HG03159 (cell line): Measurements from ENCODE around the gene TMEM89.

ENCODE experiments used
- ATAC-seq: cut with Tn5 transposase; IDR thresholded peaks from one replicate; pipeline ENCODE4 v1.9.1; 2021; ENCODE audit warnings: mild to moderate bottlenecking, moderate library complexity; ENCODE audit not compliant: unreplicated experiment

The TMEM89 gene, protein sequence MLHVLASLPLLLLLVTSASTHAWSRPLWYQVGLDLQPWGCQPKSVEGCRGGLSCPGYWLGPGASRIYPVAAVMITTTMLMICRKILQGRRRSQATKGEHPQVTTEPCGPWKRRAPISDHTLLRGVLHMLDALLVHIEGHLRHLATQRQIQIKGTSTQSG

DNA sequence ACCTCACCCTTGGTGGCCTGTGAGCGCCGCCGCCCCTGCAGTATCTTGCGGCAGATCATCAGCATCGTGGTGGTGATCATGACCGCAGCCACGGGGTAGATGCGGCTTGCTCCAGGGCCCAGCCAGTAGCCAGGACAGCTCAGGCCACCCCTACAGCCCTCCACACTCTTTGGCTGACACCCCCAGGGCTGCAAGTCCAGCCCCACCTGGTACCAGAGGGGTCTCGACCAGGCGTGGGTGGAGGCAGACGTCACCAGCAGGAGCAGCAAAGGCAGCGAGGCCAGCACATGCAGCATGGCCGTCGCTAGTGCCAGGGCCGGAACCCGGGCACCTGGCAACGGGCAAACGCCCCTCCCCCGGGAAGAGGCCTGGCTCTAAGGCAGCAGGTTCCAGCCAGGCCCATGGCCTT is at the start of gene TMEM89:
TSS of gene TMEM89 (minus strand) at position 309 of the 409 bp plus-strand sequence. CDS start at position 296, 13 bp downstream.
- ATAC-seq, result no peak

DNA sequence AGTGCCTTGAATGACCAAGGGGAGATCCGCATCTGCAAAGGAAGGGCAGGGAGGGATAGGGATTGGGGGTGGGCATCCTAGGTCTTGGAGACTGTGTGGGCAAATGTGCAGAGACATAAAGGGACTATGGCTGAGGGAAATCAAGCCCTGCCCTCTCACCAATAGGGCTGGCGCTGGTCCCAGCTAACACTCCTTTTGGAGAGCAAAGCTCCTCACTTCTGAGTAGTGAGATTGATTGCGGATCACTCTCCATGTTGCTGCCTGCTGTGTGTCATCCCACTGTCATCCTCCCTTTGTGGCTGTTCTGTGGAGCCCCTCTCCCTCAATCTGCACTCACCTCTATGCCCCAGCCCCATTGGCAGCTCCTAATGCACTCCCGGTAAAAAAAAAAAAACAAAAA is 43.4 kb upstream of the TMEM89 start:
- no peak for ATAC-seq

DNA sequence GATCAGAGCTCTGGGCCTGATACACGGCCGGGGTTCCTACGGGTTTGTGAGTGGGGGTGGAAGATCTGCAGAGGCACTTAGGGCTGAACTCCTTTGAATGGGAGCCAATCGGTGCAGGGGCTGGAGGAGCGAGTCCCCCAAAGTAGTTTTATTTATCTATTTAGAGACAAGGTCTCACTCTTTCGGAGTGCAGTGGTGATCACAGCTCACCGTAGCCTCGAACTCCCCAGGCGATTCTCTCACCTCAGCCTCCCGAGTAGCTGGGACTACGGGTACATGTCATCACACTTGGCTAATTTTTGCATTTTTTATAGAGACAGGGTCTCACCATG is 42.7 kb upstream of the TMEM89 start:
- ATAC-seq, result no peak

DNA sequence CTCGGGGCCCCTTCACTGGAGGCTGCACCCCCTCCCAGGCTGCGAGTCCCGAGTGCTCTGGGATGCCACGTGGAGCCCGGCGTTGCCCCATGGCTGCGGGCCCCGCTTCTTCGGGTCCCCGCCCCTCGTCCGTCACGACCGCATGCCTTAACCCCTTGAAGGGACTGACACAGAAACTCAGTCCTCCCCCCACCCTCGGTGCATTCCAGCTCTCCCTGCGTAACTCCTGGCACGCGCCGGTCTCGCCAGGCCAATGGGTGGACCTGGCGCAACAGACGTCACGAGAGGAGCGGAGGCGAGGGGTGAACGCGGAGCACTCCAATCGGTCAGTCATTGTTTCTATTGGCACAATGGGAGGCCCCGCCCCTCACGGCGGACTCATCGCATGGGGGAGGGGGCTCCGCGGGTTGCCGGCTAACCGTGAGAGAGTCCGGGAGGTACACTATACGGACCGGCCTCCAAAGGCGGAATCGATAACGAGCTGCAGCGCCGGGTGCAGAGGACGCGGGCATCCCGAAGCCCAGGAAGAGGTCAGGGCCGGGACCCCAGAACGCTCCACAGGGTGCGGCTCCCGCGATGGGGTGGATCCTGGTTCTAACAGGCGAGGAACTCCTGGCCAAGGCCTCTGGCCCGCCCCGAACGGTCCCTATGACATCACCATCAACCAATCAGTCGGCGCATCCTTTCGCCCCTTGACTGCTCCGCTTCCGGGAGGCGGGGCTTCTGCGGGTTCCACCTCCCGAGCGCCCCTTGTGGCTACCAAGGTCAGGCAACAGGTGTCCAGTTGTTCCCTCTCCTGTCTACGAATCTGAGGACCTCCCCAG is 42.1 kb upstream of the TMEM89 start:
- peak; percentile 78 for ATAC-seq

DNA sequence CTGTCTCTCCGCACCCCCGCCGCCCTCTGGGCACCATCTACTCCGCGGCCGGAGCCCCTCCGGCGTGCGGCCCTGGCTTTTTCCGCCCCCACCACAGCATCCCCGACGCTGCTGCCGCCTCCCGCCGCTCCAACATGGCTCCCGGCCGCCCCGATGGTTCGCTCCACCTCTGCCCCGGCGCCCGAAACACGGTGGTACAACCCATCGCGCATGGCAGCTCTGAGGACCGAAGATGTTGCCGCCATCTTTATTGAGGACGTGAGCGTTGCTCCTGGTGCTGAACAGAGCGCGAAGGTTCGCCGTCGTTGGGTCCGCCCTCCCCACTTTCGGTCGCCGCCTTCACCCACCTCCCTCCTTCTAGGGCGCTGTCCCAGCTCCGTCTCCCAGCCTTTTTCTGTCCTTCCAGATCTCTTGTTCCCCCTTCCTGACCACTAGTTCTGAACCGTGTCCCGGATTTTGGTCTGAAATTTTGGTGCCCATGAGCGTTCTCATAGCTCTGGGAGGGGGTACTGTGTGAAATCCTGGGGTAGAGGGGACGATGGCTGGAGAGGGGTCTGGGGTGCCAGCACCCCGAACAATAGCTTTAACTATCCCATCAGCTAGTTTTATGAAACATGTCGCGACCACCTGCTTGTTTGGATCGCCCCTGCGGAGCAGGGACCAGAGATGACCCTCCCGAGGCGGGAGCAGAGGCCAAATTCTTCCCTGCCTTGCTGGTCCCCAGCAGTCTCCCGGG is 41.4 kb upstream of the TMEM89 start, which contains the start of gene CELSR3:
TSS of gene CELSR3 (minus strand) at position 134 of the 736 bp plus-strand sequence. CDS start 252 bp downstream, outside the sequence.
- ATAC-seq, result no peak

DNA sequence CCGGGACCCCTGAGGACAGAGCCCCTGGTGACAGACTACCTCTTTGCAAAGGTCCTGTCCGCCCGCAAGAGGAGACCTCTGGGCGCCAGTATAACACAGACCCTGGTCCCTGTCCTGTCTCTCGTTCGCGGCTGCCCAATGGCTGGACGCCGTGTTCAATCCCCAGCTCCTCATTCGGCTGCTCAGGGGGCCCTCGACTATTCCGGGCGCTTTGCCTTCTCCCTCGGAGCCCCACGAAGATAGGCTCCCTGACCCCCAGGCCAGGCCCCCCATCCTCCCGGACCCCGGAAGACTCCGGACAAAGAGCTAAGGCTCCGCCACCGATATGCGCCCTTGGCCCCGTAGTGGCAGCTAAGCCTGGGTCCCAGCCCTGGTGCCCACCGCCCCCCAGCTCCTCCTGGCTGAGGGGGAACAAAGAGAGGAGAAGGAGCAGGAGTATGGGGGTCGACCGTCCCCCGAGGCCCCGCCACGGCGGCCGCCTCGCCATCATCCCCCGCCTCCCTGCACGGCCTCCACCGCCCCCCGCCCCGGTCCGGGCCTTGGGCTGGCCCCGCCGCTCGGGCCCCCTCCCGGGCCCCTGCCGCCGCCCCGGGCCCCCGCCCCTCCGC is 40.7 kb upstream of the TMEM89 start:
- ATAC-seq, result no peak

DNA sequence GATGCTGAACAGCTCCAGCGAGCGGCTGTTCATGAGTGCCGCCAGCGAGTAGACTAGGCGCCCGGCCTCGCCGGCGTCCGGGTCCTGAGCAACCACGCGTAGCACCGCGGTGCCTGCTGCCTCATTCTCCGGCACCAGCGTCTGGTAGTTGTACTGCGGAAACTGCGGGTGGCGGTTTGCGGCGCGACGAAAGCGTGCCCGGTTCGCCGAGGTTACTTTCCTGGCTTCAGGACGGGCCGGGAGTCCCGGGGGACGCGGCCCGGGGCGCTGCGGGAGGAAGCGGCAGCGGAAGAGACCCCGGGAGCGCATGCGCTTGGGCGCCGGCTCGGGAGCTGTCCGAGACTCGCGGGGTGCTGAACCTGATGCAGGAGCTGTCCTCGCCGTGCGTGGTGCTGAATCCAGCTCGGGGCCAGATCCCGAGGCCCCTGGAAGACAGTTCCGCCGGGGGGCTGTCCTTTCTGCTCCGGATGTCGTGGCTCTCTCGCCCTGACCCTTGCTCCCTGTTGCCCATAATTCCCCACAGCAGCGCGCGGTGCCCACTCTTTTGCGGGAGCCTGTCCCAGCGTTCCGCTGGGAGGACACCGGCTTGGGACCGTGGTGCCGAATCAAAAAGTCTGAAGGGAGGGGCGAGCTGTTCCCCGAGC is 40.1 kb upstream of the TMEM89 start:
- no peak for ATAC-seq

DNA sequence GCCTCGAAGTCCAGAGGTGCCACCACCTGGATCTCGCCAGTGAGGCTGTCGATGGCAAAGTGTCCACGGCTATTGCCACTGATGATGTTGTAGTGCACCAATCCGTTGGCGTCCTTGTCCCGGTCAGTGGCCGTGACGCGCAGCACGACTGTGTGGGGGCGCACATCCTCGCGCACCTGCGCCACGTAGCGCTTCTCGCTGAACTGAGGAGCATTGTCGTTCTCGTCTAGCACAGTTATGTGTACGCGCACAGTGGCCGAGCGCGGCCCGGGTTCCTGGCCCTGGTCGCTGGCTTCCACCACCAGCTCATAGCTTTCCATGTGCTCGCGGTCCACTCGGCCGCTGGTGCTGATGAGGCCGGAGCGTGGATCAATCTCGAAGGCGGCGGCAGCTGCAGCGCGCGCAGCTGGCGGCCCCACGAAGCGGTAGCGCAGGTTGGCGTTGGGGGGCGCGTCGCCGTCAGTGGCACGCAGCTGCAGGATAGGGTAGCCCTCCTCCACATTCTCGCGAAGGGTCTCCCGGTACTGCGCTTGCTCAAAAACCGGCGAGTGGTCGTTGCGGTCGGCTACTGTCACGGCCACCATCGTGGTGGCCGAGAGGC is 39.3 kb upstream of the TMEM89 start:
- ATAC-seq, result no peak

DNA sequence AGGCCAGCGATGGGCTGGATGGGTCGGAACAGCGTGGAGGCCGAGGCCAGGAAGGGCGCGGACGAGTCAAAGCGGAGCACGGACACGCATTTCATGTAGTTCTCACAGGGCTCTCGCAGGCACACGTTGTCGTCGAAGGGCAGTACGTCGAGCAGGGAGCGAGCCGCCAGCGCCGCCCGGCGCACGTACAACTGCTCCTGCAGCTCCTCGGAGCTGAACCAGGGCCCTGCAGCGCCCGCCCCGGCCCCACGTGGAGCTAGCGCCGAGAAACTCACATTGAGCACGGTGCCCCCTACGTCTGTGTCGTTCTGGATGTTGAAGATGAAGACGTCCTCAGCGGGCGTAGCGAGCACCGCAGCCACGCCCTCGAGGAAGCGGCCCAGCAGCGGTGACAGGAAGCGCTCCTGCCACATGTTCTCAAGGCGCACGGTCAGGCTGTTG is 35.3 kb upstream of the TMEM89 start:
- no peak for ATAC-seq

DNA sequence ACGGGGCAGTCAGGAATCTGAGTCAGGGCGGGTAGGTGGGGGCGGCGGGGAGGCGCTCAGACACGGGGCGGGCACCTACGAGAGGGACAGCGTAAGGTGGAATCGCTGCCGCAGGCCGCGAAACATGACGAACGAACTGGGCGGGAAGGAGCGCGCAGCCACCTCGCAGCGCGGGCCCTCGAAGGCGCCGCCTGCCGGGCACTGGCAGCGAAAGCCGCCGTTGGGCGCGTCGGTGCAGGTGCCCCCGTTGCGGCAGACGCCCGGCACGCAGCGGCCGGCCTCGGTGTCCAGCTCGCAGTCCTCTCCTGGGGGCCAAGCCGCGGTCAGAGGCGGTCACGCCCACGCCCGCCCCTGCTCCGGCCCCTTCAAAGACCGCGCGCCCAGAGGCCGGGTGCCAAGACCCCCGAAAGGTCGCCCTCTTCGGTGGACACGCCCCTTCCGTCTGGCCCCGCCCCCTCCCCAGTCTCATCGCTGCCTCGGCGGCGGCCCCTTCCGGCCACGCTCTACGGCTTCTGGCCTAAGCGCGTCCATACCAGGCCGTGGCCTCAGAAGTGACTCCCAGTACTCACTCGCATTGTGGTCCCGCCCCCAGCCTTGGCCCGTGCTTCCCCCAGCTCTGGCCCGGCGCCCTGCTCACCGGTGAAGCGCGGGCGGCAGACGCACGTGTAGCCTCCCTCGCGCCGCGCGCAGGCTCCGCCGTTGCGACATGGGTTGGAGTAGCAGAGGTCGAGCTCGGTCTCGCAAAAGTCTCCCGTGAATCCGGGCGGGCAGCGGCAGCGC is 34.7 kb upstream of the TMEM89 start:
- peak; percentile 41 for ATAC-seq

DNA sequence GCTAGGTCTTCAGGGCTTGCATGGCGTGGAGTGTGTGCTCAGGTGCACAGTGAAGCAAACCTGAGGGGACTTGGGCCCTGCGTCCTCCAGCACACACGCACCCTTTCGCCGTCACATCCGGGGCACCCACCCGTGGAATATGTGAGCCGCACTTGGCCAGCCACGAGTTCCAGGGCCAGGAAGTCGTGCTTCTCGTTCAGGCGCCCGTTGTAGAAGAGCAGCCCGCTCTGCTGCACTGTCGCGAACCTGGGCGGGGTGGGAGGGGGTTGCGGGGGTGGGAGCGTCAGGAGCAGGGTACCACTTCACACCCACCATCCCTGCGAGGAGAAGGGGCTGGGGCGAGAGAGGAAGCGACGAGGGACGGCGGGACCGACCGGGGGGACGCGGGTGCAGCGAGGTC is 34.0 kb upstream of the TMEM89 start:
- no peak for ATAC-seq

DNA sequence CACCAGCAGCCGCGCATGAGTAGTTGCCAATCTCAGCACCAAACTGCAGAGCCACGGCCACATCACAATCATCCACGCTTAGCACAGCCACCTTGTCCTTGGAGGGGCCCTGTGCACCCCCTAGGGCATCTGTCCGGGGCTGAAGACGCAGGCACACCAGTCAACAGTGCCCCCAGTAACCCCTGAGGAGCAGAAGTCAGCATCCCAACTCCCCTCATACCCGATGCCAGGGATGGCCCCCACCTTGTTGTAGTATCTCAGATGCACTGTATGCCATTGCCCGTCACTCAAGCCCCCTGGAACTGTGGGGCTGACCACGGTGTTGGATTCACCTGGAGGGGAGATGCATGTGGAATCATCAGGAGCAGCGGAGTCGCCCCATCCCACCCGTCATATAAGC is 33.5 kb upstream of the TMEM89 start:
- ATAC-seq, result no peak

DNA sequence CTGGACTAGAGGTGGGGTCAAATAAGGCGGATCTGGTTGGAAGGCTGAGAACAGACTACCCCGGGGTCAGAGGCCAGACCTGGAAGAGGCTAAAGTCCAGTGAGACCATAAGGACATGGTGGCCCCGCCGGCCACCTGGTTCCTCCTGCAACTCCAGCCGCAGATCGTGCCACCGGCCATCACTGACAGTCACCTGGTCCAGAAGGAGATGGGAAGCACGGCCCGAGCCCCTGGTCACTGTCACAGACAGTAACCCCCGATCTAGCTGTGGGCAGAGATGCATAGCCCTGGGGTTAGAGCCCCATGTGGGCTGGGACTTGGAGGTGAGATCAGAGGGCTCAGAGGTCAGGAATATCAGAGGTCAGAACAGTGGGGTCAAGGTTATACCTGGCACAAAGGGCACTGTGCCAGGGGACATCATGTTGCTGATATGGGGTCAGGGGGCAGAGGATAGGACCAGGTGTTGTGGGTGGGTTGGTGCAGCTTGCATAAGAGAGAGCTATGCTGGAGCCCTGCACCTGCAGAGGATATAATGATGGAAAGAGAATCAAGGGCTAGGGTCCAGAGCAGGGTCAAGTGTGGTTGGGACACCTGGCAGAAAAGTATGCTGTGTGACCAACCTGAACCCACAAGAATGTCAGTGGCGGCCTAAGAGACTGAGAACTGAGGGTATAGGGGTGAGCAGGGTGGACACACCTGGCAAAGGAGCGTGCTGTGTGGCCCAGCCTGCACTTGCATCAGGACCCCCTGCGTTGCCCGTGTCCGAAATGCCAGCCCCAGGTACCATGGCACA is 31.6 kb upstream of the TMEM89 start:
- ATAC-seq, result no peak

DNA sequence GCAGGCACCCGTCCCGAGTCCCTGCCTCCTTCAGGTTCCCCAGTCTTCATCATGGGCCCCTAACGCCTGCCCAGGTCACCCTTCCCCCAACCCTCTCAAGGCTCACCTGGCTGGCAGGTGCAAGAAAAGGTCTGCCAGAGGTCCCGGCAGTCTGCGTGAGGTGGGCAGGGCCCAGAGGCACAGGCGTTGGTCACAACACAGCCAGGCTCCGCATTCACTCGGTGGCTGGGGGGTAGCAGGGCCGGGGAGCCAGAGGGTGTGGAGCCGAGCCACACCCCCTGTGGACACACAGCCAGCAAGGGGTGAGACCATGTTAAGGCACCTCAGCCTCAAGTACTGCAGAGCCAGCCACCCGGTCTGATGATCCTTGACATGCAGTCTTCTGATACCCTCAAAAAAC is 30.2 kb upstream of the TMEM89 start:
- ATAC-seq, result no peak

DNA sequence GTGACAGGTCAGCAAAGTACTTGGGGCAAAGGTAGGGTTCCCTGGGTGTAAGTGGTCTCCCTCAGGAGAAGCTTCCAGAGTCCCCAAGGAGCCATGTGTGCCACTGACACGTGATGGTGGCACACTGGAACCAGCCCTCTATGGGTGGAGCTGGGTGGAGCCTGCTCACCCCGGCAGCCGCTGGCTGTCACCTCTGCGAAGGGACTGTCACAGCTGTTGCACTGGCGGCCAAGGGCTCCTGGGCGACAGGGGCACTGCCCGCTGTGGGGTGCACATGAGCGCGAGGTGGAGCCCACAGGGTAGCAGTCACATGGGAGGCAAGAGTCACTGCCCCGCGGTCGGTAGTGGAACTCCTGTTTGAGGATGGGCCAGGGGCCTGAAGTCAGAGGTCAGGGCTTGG is 29.2 kb upstream of the TMEM89 start:
- no peak for ATAC-seq

DNA sequence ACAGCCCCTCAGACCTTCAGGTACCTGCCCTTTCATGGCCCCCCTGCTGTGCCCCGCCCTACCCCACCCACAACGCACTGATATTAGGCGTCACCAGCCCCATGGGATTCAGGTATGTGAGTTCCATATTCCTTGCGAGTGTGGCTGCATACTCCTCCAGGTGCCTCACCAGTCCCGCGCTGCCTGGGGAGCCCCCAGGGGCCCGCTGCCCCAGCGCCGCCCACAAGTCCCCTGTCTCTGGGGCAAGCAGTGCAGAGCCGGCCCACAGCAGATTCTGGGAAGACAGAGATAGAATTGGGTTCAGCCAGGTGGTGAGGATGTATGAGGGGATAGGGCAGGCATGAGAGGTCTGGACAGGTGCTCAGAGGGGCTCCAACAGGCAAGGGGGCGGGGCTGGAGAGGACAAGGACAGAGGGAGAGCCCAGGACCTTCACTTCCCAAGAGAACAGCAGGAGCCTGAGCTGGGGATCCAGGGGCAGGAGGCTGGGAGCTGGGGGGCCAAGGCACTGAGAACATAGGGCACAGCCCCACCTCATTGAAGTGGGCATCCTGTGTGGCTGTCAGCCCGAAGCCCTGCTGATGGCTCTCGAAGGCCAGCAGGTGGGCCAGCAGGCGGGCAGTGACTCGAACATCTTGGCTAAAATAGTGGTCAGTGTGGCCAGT is 26.8 kb upstream of the TMEM89 start:
- ATAC-seq, result no peak

DNA sequence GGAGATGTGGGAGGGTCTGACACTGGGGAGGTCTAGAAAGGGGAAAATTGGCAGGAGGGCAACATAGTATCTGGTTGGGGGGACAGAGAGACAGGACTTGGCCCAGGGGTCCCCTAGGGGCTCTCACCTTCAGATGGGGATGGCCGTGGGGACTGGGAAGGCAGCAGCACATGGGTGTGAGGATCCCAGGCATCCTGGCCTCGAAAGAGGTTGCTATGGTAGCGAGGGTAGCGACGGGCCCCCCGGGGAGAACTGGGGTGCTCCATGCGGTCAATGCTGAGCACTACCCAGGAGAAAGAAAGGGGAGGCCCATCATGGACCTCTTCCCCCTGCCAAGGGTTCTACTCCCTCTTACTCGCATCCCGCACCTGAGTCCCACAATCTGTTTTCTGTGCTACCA is 26.1 kb upstream of the TMEM89 start:
- no peak for ATAC-seq
